GM18951 (cell line): ENCODE measurements around the gene TMEM150A.
A peak's percentile ranks its signal among the peaks of the same experiment; 100 is the strongest.
"Not testable (repeated sequence)": the region's sequence is repeated elsewhere in the genome, so short reads cannot be mapped to it uniquely, and the experiment has no call there.

Source experiments
- POLR2A ChIP-seq: IDR thresholded peaks from 4 replicates; pipeline ENCODE4 v1.6.1; 2011; ENCODE audit warnings: mild to moderate bottlenecking; ENCODE audit not compliant: insufficient read length, insufficient read depth; ENCODE audit errors: extremely low read depth
- in situ Hi-C: fragments of 300-500 bp; cut with MboI; formaldehyde crosslinking; loops from one replicate; pipeline ENCODE4 v1.12.0; 2022; ENCODE audit warnings: low sequenced_read_pairs, mixed read lengths, inconsistent platforms; ENCODE audit not compliant: unreplicated experiment

TMEM150A gene

DNA sequence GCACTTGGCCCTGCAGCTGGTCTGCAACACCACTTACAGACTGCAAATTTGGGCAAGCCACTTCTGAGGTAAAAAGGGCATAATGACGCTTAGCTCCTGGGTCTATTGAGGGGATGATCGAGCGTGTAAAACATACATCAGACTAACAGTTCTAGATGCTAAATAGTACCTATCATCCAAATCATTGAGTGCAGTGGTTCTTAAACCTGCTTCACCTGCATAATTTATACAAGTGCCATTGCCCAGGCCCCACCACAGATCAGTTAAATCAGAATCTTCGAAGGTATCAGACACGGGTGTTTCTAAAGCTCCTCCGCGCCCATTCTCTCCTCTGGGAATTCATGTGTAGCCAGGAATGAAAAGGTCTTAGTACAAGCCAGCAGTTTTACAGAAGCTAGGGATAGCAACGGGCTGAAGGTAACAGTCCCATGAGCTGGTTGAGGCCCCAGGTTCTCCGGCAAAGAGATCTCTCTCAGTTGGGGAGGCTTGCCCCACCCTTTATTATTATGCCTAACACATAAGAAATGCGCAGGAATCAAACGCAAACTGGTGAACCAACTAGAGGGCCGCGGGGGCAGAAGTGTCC lies 7.7 kb downstream of the TMEM150A start:
- TF ChIP-seq POLR2A: no peak

GRCh38 chr2:85593023-85593422 lies 9.5 kb downstream of the TMEM150A start:
- in situ Hi-C loops: no loop called here
- no peak for TF ChIP-seq POLR2A

More for the DNA sequence above, 7.7 kb downstream of the TMEM150A start:
- in situ Hi-C loops: no loop called here

GRCh38 chr2:85592299-85592698 lies 10.2 kb downstream of the TMEM150A start:
- in situ Hi-C loops: not testable (repeated sequence)

DNA sequence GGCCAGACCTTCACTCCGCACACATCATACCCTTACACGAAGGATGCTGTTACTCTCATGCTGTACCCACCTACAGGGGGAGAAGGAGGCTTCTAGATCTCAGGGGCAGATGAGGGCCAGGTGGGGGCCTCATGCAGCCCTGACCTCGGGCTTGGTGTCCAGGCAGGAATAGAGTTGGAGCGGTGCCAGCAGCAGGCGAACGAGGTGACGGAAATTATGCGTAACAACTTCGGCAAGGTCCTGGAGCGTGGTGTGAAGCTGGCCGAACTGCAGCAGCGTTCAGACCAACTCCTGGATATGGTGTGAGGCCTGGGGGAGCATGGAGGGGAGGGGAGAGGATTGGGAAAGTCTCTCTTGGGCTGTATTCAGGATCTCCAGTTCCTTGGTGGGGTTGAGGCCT lies 10.9 kb downstream of the TMEM150A start:
- in situ Hi-C loops: no loop called here
- TF ChIP-seq POLR2A: no peak

GRCh38 chr2:85590950-85591349 lies 11.5 kb downstream of the TMEM150A start:
- TF ChIP-seq POLR2A: no peak
- in situ Hi-C loops: no loop called here

- in situ Hi-C loops: no loop called here
- no peak for TF ChIP-seq POLR2A
These were observed 12.3 kb downstream of the TMEM150A start for GRCh38 chr2:85589982-85590791.

DNA sequence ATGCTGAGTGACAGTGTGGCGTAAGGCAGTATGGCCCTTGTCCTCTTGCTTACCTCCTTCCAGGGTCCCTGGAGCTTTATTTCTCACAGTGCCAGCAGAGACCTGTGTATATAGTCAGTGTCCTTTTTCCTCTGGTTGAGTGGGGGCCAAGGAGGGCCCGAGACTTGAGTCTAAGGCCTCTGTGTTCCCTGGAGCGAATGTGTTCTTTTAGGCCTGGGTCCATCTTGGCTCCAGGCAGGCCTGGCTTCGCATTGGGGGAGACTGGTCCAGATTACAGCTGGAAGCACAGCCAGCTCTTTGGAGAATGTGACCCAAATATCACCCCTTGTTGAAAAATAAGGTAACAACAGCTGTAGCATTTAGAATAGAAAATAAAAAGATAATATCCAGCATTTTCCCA lies 13.3 kb downstream of the TMEM150A start:
- in situ Hi-C loops: no loop called here
- no peak for TF ChIP-seq POLR2A

DNA sequence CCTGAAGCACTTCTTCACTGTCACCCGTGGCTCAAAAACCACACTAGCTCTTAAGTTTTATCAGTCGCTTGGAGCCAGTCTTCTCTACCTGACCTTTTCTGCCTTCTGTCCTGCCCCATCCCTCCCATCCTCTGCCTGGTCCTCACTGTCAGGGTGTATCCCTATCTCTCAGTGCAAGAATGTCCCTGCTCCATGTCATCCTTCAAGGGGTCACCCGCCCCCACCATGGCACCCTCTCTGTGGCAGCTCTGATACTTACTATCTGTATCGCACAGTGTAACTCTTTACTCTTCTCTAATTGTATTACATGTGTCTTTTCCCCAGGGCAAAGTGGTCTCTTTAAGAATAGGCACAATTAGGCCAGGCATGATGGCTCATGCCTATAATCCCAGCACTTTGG lies 13.9 kb downstream of the TMEM150A start:
- in situ Hi-C loops: no loop called here
- TF ChIP-seq POLR2A: no peak

GRCh38 chr2:85588236-85588635 lies 14.3 kb downstream of the TMEM150A start:
- TF ChIP-seq POLR2A: no peak
- in situ Hi-C loops: no loop called here

GRCh38 chr2:85585781-85586105 lies 16.8 kb downstream of the TMEM150A start:
- in situ Hi-C loops: no loop called here
- no peak for TF ChIP-seq POLR2A

- in situ Hi-C loops: no loop called here
- TF ChIP-seq POLR2A: no peak
These were observed 17.4 kb downstream of the TMEM150A start for GRCh38 chr2:85584857-85585780.

DNA sequence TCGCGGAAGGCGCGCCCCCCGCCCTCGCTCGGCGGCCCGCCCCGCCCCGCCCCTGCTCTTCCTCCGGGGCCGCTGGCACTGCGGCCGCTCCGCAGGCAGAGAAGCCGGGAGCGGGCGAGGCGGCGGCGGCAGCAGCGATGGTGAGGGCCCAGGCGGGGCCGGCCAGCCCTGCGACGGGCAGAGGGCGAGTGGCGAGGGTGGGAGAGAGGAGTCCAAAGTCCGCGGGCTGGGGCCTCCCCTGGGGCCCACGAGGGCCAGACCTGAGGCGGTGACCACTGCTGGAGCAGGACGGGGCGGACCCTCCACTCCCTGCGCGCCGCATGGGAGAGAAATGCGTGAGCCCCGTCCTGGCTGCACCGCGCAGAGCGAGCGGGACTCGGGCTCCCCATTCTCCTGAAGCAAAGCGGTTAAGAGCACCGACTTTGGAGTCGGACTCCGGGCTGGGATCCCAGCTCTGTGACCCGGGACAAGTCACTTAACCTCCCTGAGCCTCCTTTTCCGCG lies 18.1 kb downstream of the TMEM150A start, which contains the start of gene VAMP5:
TSS of gene VAMP5 (plus strand) at position 78 of the 503 bp plus-strand sequence. CDS start at position 138, 60 bp downstream.
- TF ChIP-seq POLR2A: peak; percentile 65
- in situ Hi-C loops: no loop called here

- in situ Hi-C loops: no loop called here
- no peak for TF ChIP-seq POLR2A
These were observed 18.7 kb downstream of the TMEM150A start for GRCh38 chr2:85583667-85584353.

DNA sequence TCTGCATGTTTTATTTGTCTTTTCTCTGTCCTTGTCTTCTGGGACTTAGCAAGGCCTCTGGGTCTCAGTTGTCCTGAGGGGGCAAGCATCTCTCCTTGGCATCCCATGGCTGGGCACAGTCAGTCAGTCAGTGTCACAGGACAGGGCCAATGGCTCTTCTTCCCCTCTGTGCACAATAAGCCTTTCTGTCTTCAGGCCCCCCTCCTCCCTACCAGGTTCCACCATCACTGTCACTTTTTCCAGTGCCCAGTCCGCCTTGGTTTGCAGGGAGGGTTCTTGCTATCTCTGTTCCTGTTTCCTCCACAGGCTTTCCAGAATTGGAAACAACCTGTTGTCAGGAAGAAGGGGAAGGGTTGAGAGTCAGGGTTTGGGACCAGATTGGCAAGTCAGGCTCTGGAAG lies 20.0 kb downstream of the TMEM150A start:
- no peak for TF ChIP-seq POLR2A
- in situ Hi-C loops: no loop called here
